ENCODE results near the gene TTYH1. TPM values are rescaled to one million over a fixed set of nuclear protein-coding genes. Genes with fewer than 3 reads are reported as not detected.
"Not testable (repeated sequence)": the region's sequence is repeated elsewhere in the genome, so short reads cannot be mapped to it uniquely, and the experiment has no call there.

TTYH1 gene
- total and polyA plus RNA-seq, 2 of the 8 experiments (the other 6 are each of a cell fraction or from before 2014, with no cell fraction given), result 26.7 to 46.5 TPM

GRCh38 chr19:54380897-54381296 is 34.4 kb upstream of the TTYH1 start:
- CTCF ChIA-PET (ENCODE audit: partially characterized antibody), result interaction anchor here (1.1 to 2.1 kb wide), 2 partner anchors 10 to 131 kb away, joined by 4 to 15 read pairs; no protein-coding TSS in a partner anchor
- H3K27me3 ChIP-seq (replicated peaks in 1 of 4; ENCODE audit: control insufficient read depth in 3 of 4, extremely low read depth in 1 of 4, insufficient read depth in 3 of 4, low read length in 3 of 4), result no peaks in the 10 kb centered on the region; a peak in 1 of 7 replicates
- no peak for FAIRE-seq

GRCh38 chr19:54382041-54382440 is 33.2 kb upstream of the TTYH1 start:
- DNase-seq (ENCODE audit: low read depth in 1 of 2, low spot score in 2 of 2); H2AFZ ChIP-seq (ENCODE audit: low read length); H3K27ac ChIP-seq (ENCODE audit: low read depth, low read length); H2BK5ac ChIP-seq (ENCODE audit: low read depth, low read length); H3K56ac ChIP-seq (replicated peaks; ENCODE audit: insufficient read length, low read depth, low read length); H3K4ac ChIP-seq (replicated peaks; ENCODE audit: insufficient read length, low read depth, low read length); H2BK20ac ChIP-seq (ENCODE audit: low read length); H3K9ac ChIP-seq (replicated peaks in 1 of 4; ENCODE audit: extremely low read depth in 1 of 4, low read depth in 3 of 4, low read length in 3 of 4); H3K4me3 ChIP-seq (ENCODE audit: extremely low read depth in 1 of 4, insufficient read depth in 2 of 4, low read depth in 3 of 4, low read length in 4 of 4); FAIRE-seq; H3K36me3 ChIP-seq (ENCODE audit: control insufficient read depth in 2 of 4, insufficient read depth in 4 of 4, low read length in 3 of 4); H3K79me1 ChIP-seq (ENCODE audit: low read depth, low read length); H4K8ac ChIP-seq (ENCODE audit: extremely low read depth, insufficient read depth, low read length); H3K4me1 ChIP-seq (replicated peaks in 1 of 4; ENCODE audit: control insufficient read depth in 3 of 4, insufficient read depth in 4 of 4, low read length in 3 of 4); H2BK12ac ChIP-seq (ENCODE audit: low read depth, low read length); H2AK5ac ChIP-seq (ENCODE audit: low read depth, low read length); H3K23ac ChIP-seq (ENCODE audit: insufficient read length); H3K23me2 ChIP-seq (ENCODE audit: low read depth, low read length); H2BK15ac ChIP-seq (ENCODE audit: low read length); H4K5ac ChIP-seq (ENCODE audit: insufficient read length, low read depth, low read length); H3K4me2 ChIP-seq (ENCODE audit: insufficient read depth in 1 of 2, low read depth in 2 of 2, low read length in 2 of 2); H3K79me2 ChIP-seq (ENCODE audit: control insufficient read depth in 1 of 2, insufficient read depth in 2 of 2, low read length in 2 of 2); H3K27me3 ChIP-seq (replicated peaks in 1 of 4; ENCODE audit: control insufficient read depth in 3 of 4, extremely low read depth in 1 of 4, insufficient read depth in 3 of 4, low read length in 3 of 4); H3K9me3 ChIP-seq (ENCODE audit: insufficient read depth in 2 of 2, low read depth in 1 of 2, low read length in 1 of 2); H2BK120ac ChIP-seq (replicated peaks; ENCODE audit: low read depth, low read length); H4K20me1 ChIP-seq (replicated peaks in 1 of 2; ENCODE audit: control insufficient read depth in 1 of 2, insufficient read depth in 2 of 2, low read length in 2 of 2); H3K18ac ChIP-seq (ENCODE audit: extremely low read depth, low read length); H3K14ac ChIP-seq (ENCODE audit: insufficient read length); POLR2A ChIA-PET (ENCODE audit: partially characterized antibody); H4K91ac ChIP-seq (replicated peaks; ENCODE audit: insufficient read length, low read length): not testable (repeated sequence)
- CTCF ChIA-PET (ENCODE audit: partially characterized antibody), result interaction anchor here (1.1 to 2.1 kb wide), 2 partner anchors 9 to 133 kb away, joined by 4 to 15 read pairs; no protein-coding TSS in a partner anchor
- WGBS, 2 experiments (ENCODE audit: extremely low coverage in 1 of 2, insufficient coverage in 1 of 2, insufficient read length in 1 of 2, insufficient replicate concordance in 2 of 2, low coverage in 1 of 2, low lambda C conversion rate in 2 of 2, missing lambda C conversion rate in 1 of 2), result 94% methylated on average over 10 of the region's 13 CpGs; no CpG with 5 or more reads in 1 of the 2 experiments

More at GRCh38 chr19:54380897-54381296, 34.4 kb upstream of the TTYH1 start:
- Histone ChIP-seq H2BK20ac (ENCODE audit: low read length) (no peak overlapping the region), H3K14ac (ENCODE audit: insufficient read length) (no peak overlapping the region), H4K20me1 (replicated peaks in 1 of 2; ENCODE audit: control insufficient read depth in 1 of 2, insufficient read depth in 2 of 2, low read length in 2 of 2) (no peaks in the 10 kb centered on the region), H3K4me3 (ENCODE audit: extremely low read depth in 1 of 4, insufficient read depth in 2 of 4, low read depth in 3 of 4, low read length in 4 of 4) (no peak overlapping the region), H3K9me3 (ENCODE audit: insufficient read depth in 2 of 2, low read depth in 1 of 2, low read length in 1 of 2) (no peaks in the 10 kb centered on the region), H2AK5ac (ENCODE audit: low read depth, low read length) (no peak overlapping the region), H3K4me2 (ENCODE audit: insufficient read depth in 1 of 2, low read depth in 2 of 2, low read length in 2 of 2) (no peak overlapping the region), H3K9ac (replicated peaks in 1 of 4; ENCODE audit: extremely low read depth in 1 of 4, low read depth in 3 of 4, low read length in 3 of 4) (no peak overlapping the region), H3K27ac (ENCODE audit: low read depth, low read length) (no peak overlapping the region), H3K36me3 (ENCODE audit: control insufficient read depth in 2 of 4, insufficient read depth in 4 of 4, low read length in 3 of 4) (no peaks in the 10 kb centered on the region), H2BK12ac (ENCODE audit: low read depth, low read length) (no peak overlapping the region), H3K23me2 (ENCODE audit: low read depth, low read length) (no peaks in the 10 kb centered on the region), H3K79me1 (ENCODE audit: low read depth, low read length) (no peaks in the 10 kb centered on the region), H3K4me1 (replicated peaks in 1 of 4; ENCODE audit: control insufficient read depth in 3 of 4, insufficient read depth in 4 of 4, low read length in 3 of 4) (no peaks in the 10 kb centered on the region), H4K91ac (replicated peaks; ENCODE audit: insufficient read length, low read length) (no peak overlapping the region), H3K23ac (ENCODE audit: insufficient read length) (no peak overlapping the region), H4K5ac (ENCODE audit: insufficient read length, low read depth, low read length) (no peak overlapping the region), H3K4ac (replicated peaks; ENCODE audit: insufficient read length, low read depth, low read length) (no peak overlapping the region), H3K18ac (ENCODE audit: extremely low read depth, low read length) (no peak overlapping the region), H2BK120ac (replicated peaks; ENCODE audit: low read depth, low read length) (no peak overlapping the region), H4K8ac (ENCODE audit: extremely low read depth, insufficient read depth, low read length) (no peak overlapping the region), H2BK15ac (ENCODE audit: low read length) (no peak overlapping the region), H3K79me2 (ENCODE audit: control insufficient read depth in 1 of 2, insufficient read depth in 2 of 2, low read length in 2 of 2) (no peaks in the 10 kb centered on the region), H2BK5ac (ENCODE audit: low read depth, low read length) (no peak overlapping the region), H3K56ac (replicated peaks; ENCODE audit: insufficient read length, low read depth, low read length) (no peak overlapping the region), H2AFZ (ENCODE audit: low read length) (no peak overlapping the region)
- no peak for DNase-seq (ENCODE audit: low read depth in 1 of 2, low spot score in 2 of 2)
- 0 out of 2 replicates have a peak, but pooled peaks have one; percentile 30 for TF ChIP-seq KDM1A (IDR thresholded peaks at IDR 0.05; ENCODE audit: borderline replicate concordance, low read length)
- no peak for TF ChIP-seq SP2 (IDR thresholded peaks at IDR 0.05; ENCODE audit: low read length)
- no peak for TF ChIP-seq POLR2A (IDR thresholded peaks at IDR 0.05; ENCODE audit: control extremely low read depth in 1 of 2, low read depth in 2 of 2, low read length in 2 of 2)
- POLR2A ChIA-PET (ENCODE audit: partially characterized antibody), result no interaction called here
- WGBS, 2 experiments (ENCODE audit: extremely low coverage in 1 of 2, insufficient coverage in 1 of 2, insufficient read length in 1 of 2, insufficient replicate concordance in 2 of 2, low coverage in 1 of 2, low lambda C conversion rate in 2 of 2, missing lambda C conversion rate in 1 of 2), result 88% methylated on average over 2 of the region's 2 CpGs; no CpG with 5 or more reads in 1 of the 2 experiments

Measured in H1 (cell line).